Panc1 (cell line): Measurements from ENCODE around the gene OMG. TPM values are rescaled to one million over a fixed set of nuclear protein-coding genes. Genes with fewer than 3 reads are reported as not detected.

ENCODE experiments used
- ATAC-seq: fragments of 200-7000 bp; cut with Tn5 transposase; 2 replicates; pipeline ENCODE4 v1.9.1; 2020; ENCODE audit warnings: mild to moderate bottlenecking, moderate library complexity
- BruUV-seq: library from RNA; stranded (reverse); fragments of 400-500 nt; replicated peaks from 2 replicates; lab custom pipeline; 2021; lab: Mats Ljungman, UMichigan
- CTCF ChIA-PET: fragments of 300-600 bp; sonication (Branson Sonifier 250); formaldehyde crosslinking; loops from one replicate; lab custom pipeline; 2022; ENCODE audit warnings: antibody characterized with exemption; lab: Charles Lee
- POLR2A ChIA-PET: fragments of 300-600 bp; sonication (Branson Sonifier 250); formaldehyde crosslinking; loops from one replicate; lab custom pipeline; 2022; ENCODE audit warnings: antibody characterized with exemption; lab: Charles Lee
- DNase-seq: peaks from one replicate; pipeline ENCODE4 v3.0.0-alpha.2; 2010; ENCODE audit warnings: low read depth, low spot score
- H3K27ac ChIP-seq: 2 replicates; pipeline ENCODE4 v1.5.1; 2011; ENCODE audit warnings: mild to moderate bottlenecking, low read length, inconsistent platforms
- H3K27me3 ChIP-seq: fragments of 200-500 bp; sonication (Bioruptor generic); 2 replicates; pipeline ENCODE4 v1.6.0; 2014; ENCODE audit warnings: low read length, inconsistent platforms; ENCODE audit not compliant: control insufficient read depth, insufficient read depth
- H3K36me3 ChIP-seq: fragments of 200-500 bp; sonication (Bioruptor generic); 2 replicates; pipeline ENCODE4 v1.5.1; 2014; ENCODE audit warnings: inconsistent platforms, mild to moderate bottlenecking, low read length, moderate library complexity; ENCODE audit not compliant: control insufficient read depth, insufficient read depth
- H3K4me1 ChIP-seq: 2 replicates; pipeline ENCODE4 v1.5.1; 2011; ENCODE audit warnings: inconsistent platforms, mild to moderate bottlenecking, low read length, moderate library complexity; ENCODE audit not compliant: control insufficient read depth, insufficient read depth
- H3K4me3 ChIP-seq, 2 experiments: 2 replicates each; pipeline ENCODE4 v1.5.1; 2011 to 2012; ENCODE audit warnings: low read depth in 2 of 2, low read length in 2 of 2, mild to moderate bottlenecking in 2 of 2, inconsistent platforms in 1 of 2, moderate library complexity in 1 of 2
- H3K9me3 ChIP-seq: fragments of 200-500 bp; sonication (Bioruptor generic); 2 replicates; pipeline ENCODE4 v1.5.1; 2014; ENCODE audit warnings: low read depth, mild to moderate bottlenecking, inconsistent platforms, low read length, moderate library complexity; ENCODE audit not compliant: control insufficient read depth, insufficient read depth
- CTCF ChIP-seq: fragments of 450-650 bp; IDR thresholded peaks from 2 replicates; pipeline ENCODE4 v1.5.1; 2017; ENCODE audit warnings: mild to moderate bottlenecking
- POLR2AphosphoS5 ChIP-seq: IDR thresholded peaks from 2 replicates; pipeline ENCODE4 v1.6.1; 2012; ENCODE audit warnings: mild to moderate bottlenecking, low read depth, low read length, moderate library complexity
- REST ChIP-seq, 2 experiments: IDR thresholded peaks; 2 replicates each; pipeline ENCODE4 v1.6.1; 2011 to 2012; ENCODE audit warnings: low read depth in 2 of 2, control low read depth in 1 of 2, low read length in 1 of 2, mild to moderate bottlenecking in 1 of 2, moderate library complexity in 1 of 2; ENCODE audit not compliant: insufficient read depth in 1 of 2
- SIN3A ChIP-seq: IDR thresholded peaks from 2 replicates; pipeline ENCODE4 v1.6.1; 2012; ENCODE audit warnings: low read depth, mild to moderate bottlenecking, low read length, moderate library complexity, borderline replicate concordance; ENCODE audit not compliant: insufficient read depth
- TCF7L2 ChIP-seq: IDR thresholded peaks from 2 replicates; pipeline ENCODE4 v1.6.1; 2011; ENCODE audit warnings: mild to moderate bottlenecking, low read depth, low read length, inconsistent platforms
- in situ Hi-C: cut with HindIII; loops from 2 replicates; pipeline ENCODE4 v1.10.0; 2016; ENCODE audit warnings: low sequenced_read_pairs, low pct_unique_long_range_greater_than_20kb
- intact Hi-C: fragments of 100-400 bp; cut with micrococcal nuclease; formaldehyde crosslinking; loops from one replicate; pipeline ENCODE4 v1.10.0; 2022; ENCODE audit not compliant: unreplicated experiment
- total RNA-seq: library from RNA; stranded (reverse); gene quantifications from one replicate; pipeline ENCODE4 v1.2.1, GENCODE V29; 2021; ENCODE audit not compliant: unreplicated experiment

OMG gene
- total RNA-seq, 1 experiment from 2014 or later, result not detected

GRCh38 chr17:31272803-31273202 is 24.2 kb downstream of the OMG start:
- Histone ChIP-seq H3K4me3 (no peak overlapping the region), H3K9me3 (no peaks in the 10 kb centered on the region), H3K36me3 (no peaks in the 10 kb centered on the region), H3K4me1 (peaks cover 7% of the 10 kb centered on the region; the same call in 1 of the 2 replicates), H3K27ac (no peak overlapping the region), H3K27me3 (no peaks in the 10 kb centered on the region)
- ATAC-seq (no peak), DNase-seq (no peak)
- no TSS peak for BruUV-seq
- in situ Hi-C loops, result no loop called here
- ChIA-PET CTCF (no interaction called here), POLR2A (no interaction called here)
- no peak for TF ChIP-seq POLR2AphosphoS5
- no peak for TF ChIP-seq CTCF
- TF ChIP-seq TCF7L2, result no peak
- TF ChIP-seq SIN3A, result no peak
- intact Hi-C loops, result no loop called here

GRCh38 chr17:31272236-31272635 is 24.8 kb downstream of the OMG start:
- H3K4me3 ChIP-seq, result no peak overlapping the region
- intact Hi-C loops, result no loop called here
- ChIA-PET POLR2A (no interaction called here), CTCF (no interaction called here)
- no peak for TF ChIP-seq SIN3A
- TF ChIP-seq CTCF, result no peak
- no peak for TF ChIP-seq REST (IDR thresholded peaks at IDR 0.05; ENCODE audit: insufficient read depth in 1 of 2, low read depth in 2 of 2, low read length in 1 of 2)
- no peak for TF ChIP-seq POLR2AphosphoS5
- TF ChIP-seq TCF7L2, result no peak
- ATAC-seq (no peak), DNase-seq (no peak)
- H3K36me3 ChIP-seq, result no peaks in the 10 kb centered on the region
- in situ Hi-C loops, result no loop called here
- H3K27me3 ChIP-seq, result no peaks in the 10 kb centered on the region
- H3K9me3 ChIP-seq, result no peaks in the 10 kb centered on the region
- H3K4me1 ChIP-seq, result peaks cover 9% of the 10 kb centered on the region; the same call in 1 of the 2 replicates
- no peak overlapping the region for H3K27ac ChIP-seq
- no TSS peak for BruUV-seq
